Measurements from ENCODE around the gene SNRPD2. TPM values are rescaled to one million over a fixed set of nuclear protein-coding genes. Genes with fewer than 3 reads are reported as not detected.

The SNRPD2 gene
- polyA plus RNA-seq, 1 experiment: 531 TPM

- TF ChIP-seq CTCF (IDR thresholded peaks at IDR 0.05; ENCODE audit: low read depth, low read length): no peak
- ChIA-PET CTCF (no interaction called here), POLR2A (interaction anchor here (0.6 kb wide), 1 partner anchor 159 kb away, joined by 3 read pairs; no protein-coding TSS in a partner anchor)
- Histone ChIP-seq H3K27me3 (ENCODE audit: control insufficient read depth, insufficient read depth, low read length) (peaks cover under 1% of the 10 kb centered on the region), H3K9me3 (ENCODE audit: control insufficient read depth, insufficient read depth, low read length) (no peaks in the 10 kb centered on the region; the same call in 1 of the 2 replicates), H3K4me3 (ENCODE audit: low read depth, low read length) (no peak overlapping the region), H3K27ac (ENCODE audit: low read depth, low read length) (no peak overlapping the region)
- no peak for DNase-seq (ENCODE audit: low read depth, low spot score)
These were observed 8.8 kb downstream of the SNRPD2 start for GRCh38 chr19:45682908-45683307.

- Histone ChIP-seq H3K9me3 (ENCODE audit: control insufficient read depth, insufficient read depth, low read length) (no peaks in the 10 kb centered on the region), H3K27me3 (ENCODE audit: control insufficient read depth, insufficient read depth, low read length) (peaks cover 3% of the 10 kb centered on the region), H3K27ac (ENCODE audit: low read depth, low read length) (no peak overlapping the region), H3K4me3 (ENCODE audit: low read depth, low read length) (no peak overlapping the region)
- POLR2A ChIA-PET: interaction anchor here (0.6 kb wide), 1 partner anchor 158 kb away, joined by 3 read pairs; no protein-coding TSS in a partner anchor
- CTCF ChIA-PET: interaction anchor here (0.6 to 4.0 kb wide), 3 partner anchors 11 to 88 kb away, joined by 4 to 26 read pairs (median 6); partner anchors contain the start of genes QPCTL and SNRPD2
- no peak for DNase-seq (ENCODE audit: low read depth, low spot score)
- no peak for TF ChIP-seq CTCF (IDR thresholded peaks at IDR 0.05; ENCODE audit: low read depth, low read length)
These were observed 9.6 kb downstream of the SNRPD2 start for GRCh38 chr19:45682117-45682516.

- H3K9me3 ChIP-seq (ENCODE audit: control insufficient read depth, insufficient read depth, low read length): no peaks in the 10 kb centered on the region; the same call in 1 of the 2 replicates
- peak; percentile 92 for TF ChIP-seq CTCF (IDR thresholded peaks at IDR 0.05; ENCODE audit: low read depth, low read length)
- ChIA-PET CTCF (interaction anchor here (0.8 to 4.0 kb wide), 7 partner anchors 11 to 196 kb away, joined by 3 to 26 read pairs (median 6); partner anchors contain the start of genes QPCTL and SNRPD2), POLR2A (no interaction called here)
- H3K27ac ChIP-seq (ENCODE audit: low read depth, low read length): no peak overlapping the region
- peak overlapping the region; percentile 40; the same call in 1 of the 2 replicates for H3K4me3 ChIP-seq (ENCODE audit: low read depth, low read length)
- DNase-seq (ENCODE audit: low read depth, low spot score): no peak
- peaks cover 3% of the 10 kb centered on the region for H3K27me3 ChIP-seq (ENCODE audit: control insufficient read depth, insufficient read depth, low read length)
These were observed 10.2 kb downstream of the SNRPD2 start for GRCh38 chr19:45681391-45682015.

- H3K27me3 ChIP-seq (ENCODE audit: control insufficient read depth, insufficient read depth, low read length): peaks cover 6% of the 10 kb centered on the region
- no peak for TF ChIP-seq CTCF (IDR thresholded peaks at IDR 0.05; ENCODE audit: low read depth, low read length)
- ChIA-PET POLR2A (interaction anchor here (0.6 to 1.1 kb wide), 3 partner anchors 14 to 35 kb away, joined by 3 to 5 read pairs (median 4); partner anchors contain the start of genes QPCTL and SNRPD2), CTCF (interaction anchor here (0.6 to 1.3 kb wide), 4 partner anchors 16 to 35 kb away, joined by 3 read pairs; no protein-coding TSS in a partner anchor)
- H3K9me3 ChIP-seq (ENCODE audit: control insufficient read depth, insufficient read depth, low read length): no peaks in the 10 kb centered on the region; the same call in 1 of the 2 replicates
- H3K27ac ChIP-seq (ENCODE audit: low read depth, low read length): no peak overlapping the region
- H3K4me3 ChIP-seq (ENCODE audit: low read depth, low read length): peak overlapping the region; percentile 40
- DNase-seq (ENCODE audit: low read depth, low spot score): no peak
These were observed 14.2 kb downstream of the SNRPD2 start for GRCh38 chr19:45677351-45678230.
